Smooth muscle cell (in vitro differentiated cells): ENCODE results near the gene ADGRF3. TPM values are rescaled to one million over a fixed set of nuclear protein-coding genes. Genes with fewer than 3 reads are reported as not detected.
"Not testable (repeated sequence)": the region's sequence is repeated elsewhere in the genome, so short reads cannot be mapped to it uniquely, and the experiment has no call there.

Experiments used
- DNase-seq: peaks from one replicate; lab custom pipeline; 2025; ENCODE audit not compliant: unreplicated experiment; lab: John Stamatoyannopoulos, UW
- H2AFZ ChIP-seq: fragments of 200-600 bp; sonication (generic); 2 replicates; pipeline ENCODE4 v1.6.0; 2016; ENCODE audit warnings: antibody characterized with exemption, low read depth, mild to moderate bottlenecking
- H3F3A ChIP-seq: fragments of 200-600 bp; sonication (generic); 2 replicates; pipeline ENCODE4 v1.6.0; 2017; ENCODE audit warnings: antibody characterized with exemption, low read depth
- H3K27ac ChIP-seq: fragments of 200-600 bp; sonication (generic); 2 replicates; pipeline ENCODE4 v1.5.1; 2016; ENCODE audit warnings: low read depth, mild to moderate bottlenecking
- H3K27me3 ChIP-seq: fragments of 200-600 bp; sonication (generic); 2 replicates; pipeline ENCODE4 v1.6.1; 2016; ENCODE audit warnings: low read depth, mild to moderate bottlenecking
- H3K36me3 ChIP-seq: fragments of 200-600 bp; sonication (generic); 2 replicates; pipeline ENCODE4 v1.5.1; 2016; ENCODE audit warnings: low read depth
- H3K4me1 ChIP-seq: fragments of 200-600 bp; sonication (generic); 2 replicates; pipeline ENCODE4 v1.5.1; 2016; ENCODE audit warnings: low read depth
- H3K4me2 ChIP-seq: fragments of 200-600 bp; sonication (generic); 2 replicates; pipeline ENCODE4 v1.6.0; 2016; ENCODE audit warnings: mild to moderate bottlenecking
- H3K4me3 ChIP-seq: fragments of 200-600 bp; sonication (generic); 2 replicates; pipeline ENCODE4 v1.5.1; 2016; ENCODE audit warnings: mild to moderate bottlenecking
- H3K79me2 ChIP-seq: fragments of 200-600 bp; sonication (generic); 2 replicates; pipeline ENCODE4 v1.6.0; 2016; ENCODE audit warnings: low read depth, mild to moderate bottlenecking
- H3K9ac ChIP-seq: fragments of 200-600 bp; sonication (generic); 2 replicates; pipeline ENCODE4 v1.6.0; 2016; ENCODE audit warnings: low read depth
- H3K9me3 ChIP-seq: fragments of 200-600 bp; sonication (generic); replicated peaks from 2 replicates; pipeline ENCODE4 v1.5.1; 2016; ENCODE audit warnings: low read depth
- H4K20me1 ChIP-seq: fragments of 200-600 bp; sonication (generic); 2 replicates; pipeline ENCODE4 v1.6.0; 2016; ENCODE audit warnings: low read depth
- WGBS: methylation state at CpG from one replicate; pipeline ENCODE4 v1.1.7; 2016; ENCODE audit warnings: low lambda C conversion rate; 5-methylcytosine and 5-hydroxymethylcytosine counted together
- polyA plus RNA-seq: library from polyadenylated mRNA; unstranded; fragments of >200 nt; fragmentation: Nextera tagmentation; extraction: Ambion mirVana; gene quantifications from 2 replicates; pipeline ENCODE4 v1.2.1, GENCODE V29; 2016
- total RNA-seq: library from RNA; depleted of rRNA; stranded (reverse); fragments of >200 nt; gene quantifications from 2 replicates; pipeline ENCODE4 v1.2.3, GENCODE V29; 2014
- TF ChIP-seq, protein P1 (sequence below): fragments of 200-600 bp; sonication (generic); IDR thresholded peaks from 2 replicates; pipeline ENCODE4 v1.5.1; 2017; ENCODE audit warnings: borderline replicate concordance, mild to moderate bottlenecking, antibody characterized with exemption; ENCODE audit not compliant: insufficient read depth, poor library complexity, severe bottlenecking

ADGRF3 gene
- total and polyA plus RNA-seq, 2 experiments from 2014 or later = 0.06 TPM; not detected in 1

DNA sequence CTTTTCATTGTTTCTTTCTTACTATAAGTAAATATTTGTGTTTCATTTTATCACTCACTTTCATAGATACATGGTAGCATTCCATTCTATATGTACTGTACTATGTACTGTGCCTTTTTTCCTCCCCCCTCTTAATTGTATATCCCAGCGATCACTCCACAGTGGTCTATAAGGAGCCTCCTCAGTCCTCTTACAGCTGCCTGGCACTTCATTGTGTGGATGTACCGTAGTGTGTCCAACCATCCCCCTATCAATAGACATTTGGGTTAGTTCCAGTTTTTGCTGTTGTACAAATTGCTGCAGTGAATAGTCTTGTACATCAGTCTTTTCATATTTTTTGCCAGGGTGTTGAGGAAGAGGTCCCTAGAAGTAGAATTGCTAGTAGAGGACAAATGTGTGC lies 33.7 kb upstream of the ADGRF3 start:
- TF ChIP-seq, protein P1, sequence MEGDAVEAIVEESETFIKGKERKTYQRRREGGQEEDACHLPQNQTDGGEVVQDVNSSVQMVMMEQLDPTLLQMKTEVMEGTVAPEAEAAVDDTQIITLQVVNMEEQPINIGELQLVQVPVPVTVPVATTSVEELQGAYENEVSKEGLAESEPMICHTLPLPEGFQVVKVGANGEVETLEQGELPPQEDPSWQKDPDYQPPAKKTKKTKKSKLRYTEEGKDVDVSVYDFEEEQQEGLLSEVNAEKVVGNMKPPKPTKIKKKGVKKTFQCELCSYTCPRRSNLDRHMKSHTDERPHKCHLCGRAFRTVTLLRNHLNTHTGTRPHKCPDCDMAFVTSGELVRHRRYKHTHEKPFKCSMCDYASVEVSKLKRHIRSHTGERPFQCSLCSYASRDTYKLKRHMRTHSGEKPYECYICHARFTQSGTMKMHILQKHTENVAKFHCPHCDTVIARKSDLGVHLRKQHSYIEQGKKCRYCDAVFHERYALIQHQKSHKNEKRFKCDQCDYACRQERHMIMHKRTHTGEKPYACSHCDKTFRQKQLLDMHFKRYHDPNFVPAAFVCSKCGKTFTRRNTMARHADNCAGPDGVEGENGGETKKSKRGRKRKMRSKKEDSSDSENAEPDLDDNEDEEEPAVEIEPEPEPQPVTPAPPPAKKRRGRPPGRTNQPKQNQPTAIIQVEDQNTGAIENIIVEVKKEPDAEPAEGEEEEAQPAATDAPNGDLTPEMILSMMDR = no peak
- H3F3A ChIP-seq = no peaks in the 10 kb centered on the region
- H2AFZ ChIP-seq = no peak overlapping the region
- peaks cover 7% of the 10 kb centered on the region for H4K20me1 ChIP-seq
- H3K9me3 ChIP-seq = no peaks in the 10 kb centered on the region
- H3K27me3 ChIP-seq = no peaks in the 10 kb centered on the region
- no peak overlapping the region for H3K4me2 ChIP-seq
- H3K27ac ChIP-seq = no peak overlapping the region
- WGBS = 100% methylated on average over 2 of the region's 2 CpGs
- no peaks in the 10 kb centered on the region for H3K4me1 ChIP-seq
- H3K9ac ChIP-seq = no peak overlapping the region
- no peaks in the 10 kb centered on the region for H3K79me2 ChIP-seq
- DNase-seq = no peak
- no peak overlapping the region for H3K4me3 ChIP-seq
- peaks cover 8% of the 10 kb centered on the region for H3K36me3 ChIP-seq

- Histone ChIP-seq H3K4me2 (no peak overlapping the region), H3K4me1 (no peaks in the 10 kb centered on the region), H3K79me2 (no peaks in the 10 kb centered on the region), H2AFZ (no peak overlapping the region), H3K4me3 (no peak overlapping the region), H3K9me3 (no peaks in the 10 kb centered on the region), H3K27ac (no peak overlapping the region), H3K36me3 (peaks cover 9% of the 10 kb centered on the region), H3F3A (no peaks in the 10 kb centered on the region), H3K9ac (no peak overlapping the region), H4K20me1 (peaks cover 7% of the 10 kb centered on the region), H3K27me3 (no peaks in the 10 kb centered on the region)
- DNase-seq = no peak
- TF ChIP-seq, protein P1 = no peak
- WGBS = 79% methylated on average over 1 of the region's 1 CpG
These were observed 30.2 kb upstream of the ADGRF3 start for GRCh38 chr2:26376799-26377198.

DNA sequence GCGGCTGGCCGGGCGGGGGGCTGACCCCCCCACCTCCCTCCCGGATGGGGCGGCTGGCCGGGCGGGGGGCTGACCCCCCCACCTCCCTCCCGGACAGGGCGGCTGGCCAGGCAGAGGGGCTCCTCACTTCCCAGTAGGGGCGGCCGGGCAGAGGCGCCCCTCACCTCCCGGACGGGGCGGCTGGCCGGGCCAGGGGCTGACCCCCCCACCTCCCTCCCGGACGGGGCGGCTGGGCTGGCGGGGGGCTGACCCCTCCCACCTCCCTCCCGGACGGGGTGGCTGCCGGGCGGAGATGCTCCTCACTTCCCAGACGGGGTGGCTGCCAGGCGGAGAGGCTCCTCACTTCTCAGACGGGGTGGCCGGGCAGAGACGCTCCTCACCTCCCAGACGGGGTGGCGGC lies 24.3 kb upstream of the ADGRF3 start:
- not testable (repeated sequence) for H3K4me3 ChIP-seq, H3K9ac ChIP-seq, H3K4me2 ChIP-seq, H3F3A ChIP-seq, H2AFZ ChIP-seq, DNase-seq, H3K9me3 ChIP-seq, H3K27me3 ChIP-seq, H3K27ac ChIP-seq, H3K79me2 ChIP-seq, H4K20me1 ChIP-seq
- peaks cover 23% of the 10 kb centered on the region for H3K4me1 ChIP-seq
- peaks cover 11% of the 10 kb centered on the region for H3K36me3 ChIP-seq
- WGBS = 94% methylated on average over 7 of the region's 31 CpGs

DNA sequence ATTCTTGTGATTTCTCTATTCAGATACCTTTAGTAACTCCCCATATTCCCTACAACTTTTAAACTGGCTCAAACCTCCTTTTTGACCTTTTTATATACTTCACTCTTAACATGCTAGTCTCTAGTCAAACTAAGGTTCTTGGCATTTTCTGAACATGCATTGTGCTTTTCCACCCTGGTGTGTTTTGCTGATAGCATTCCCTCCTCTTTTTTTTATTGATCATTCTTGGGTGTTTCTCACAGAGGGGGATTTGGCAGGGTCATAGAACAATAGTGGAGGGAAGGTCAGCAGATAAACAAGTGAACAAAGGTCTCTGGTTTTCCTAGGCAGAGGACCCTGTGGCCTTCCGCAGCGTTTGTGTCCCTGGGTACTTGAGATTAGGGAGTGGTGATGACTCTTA lies 23.1 kb upstream of the ADGRF3 start:
- not testable (repeated sequence) for H3K4me2 ChIP-seq, H2AFZ ChIP-seq, H3K9ac ChIP-seq, H3K27me3 ChIP-seq, DNase-seq, H3K27ac ChIP-seq, H3K4me3 ChIP-seq, H3F3A ChIP-seq, H3K9me3 ChIP-seq
- Histone ChIP-seq H3K4me1 (peaks cover 23% of the 10 kb centered on the region), H4K20me1 (peaks cover 18% of the 10 kb centered on the region), H3K79me2 (peaks cover 18% of the 10 kb centered on the region), H3K36me3 (peaks cover 11% of the 10 kb centered on the region)
- 63% methylated on average over 2 of the region's 2 CpGs for WGBS

DNA sequence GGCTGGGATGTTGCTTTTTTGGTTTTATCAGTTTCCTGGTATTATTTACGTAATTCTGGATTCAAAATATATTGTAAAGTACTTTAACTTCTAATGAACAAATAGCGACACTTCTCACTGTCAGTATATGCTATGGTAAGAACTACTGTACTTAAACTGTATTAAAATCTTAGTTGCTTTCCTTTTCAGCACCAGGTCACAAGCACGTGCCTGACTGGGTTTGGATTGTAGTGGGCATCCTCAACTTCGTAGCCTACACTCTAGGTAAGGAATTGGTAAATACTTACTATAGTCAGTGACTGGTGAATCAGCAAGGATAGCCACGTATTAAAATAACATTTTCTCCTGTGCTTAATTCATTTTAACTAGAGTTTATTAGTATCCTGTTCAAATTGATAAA lies 20.4 kb upstream of the ADGRF3 start:
- Histone ChIP-seq H2AFZ (no peak overlapping the region), H3K27ac (no peak overlapping the region), H3F3A (no peaks in the 10 kb centered on the region), H4K20me1 (peaks cover 45% of the 10 kb centered on the region), H3K9me3 (no peaks in the 10 kb centered on the region), H3K27me3 (no peaks in the 10 kb centered on the region), H3K36me3 (peaks cover 8% of the 10 kb centered on the region), H3K4me3 (no peak overlapping the region), H3K4me1 (peaks cover 23% of the 10 kb centered on the region), H3K79me2 (peaks cover 40% of the 10 kb centered on the region), H3K9ac (no peak overlapping the region), H3K4me2 (no peak overlapping the region)
- 98% methylated on average over 5 of the region's 5 CpGs for WGBS
- TF ChIP-seq, protein P1 = no peak
- no peak for DNase-seq
